ENCODE measurements around the gene USP40. TPM values are rescaled to one million over a fixed set of nuclear protein-coding genes. Genes with fewer than 3 reads are reported as not detected.

Gene USP40
- total and polyA plus RNA-seq, 2 experiments from 2014 or later, result 5.7 to 11.7 TPM

- TF ChIP-seq ZNF462 (CRISPR knock-in tag; IDR thresholded peaks at IDR 0.05), result no peak
- no peak for TF ChIP-seq ZNF331 (CRISPR knock-in tag; IDR thresholded peaks at IDR 0.05; ENCODE audit: low read depth)
- TF ChIP-seq ZNF114 (CRISPR knock-in tag; IDR thresholded peaks at IDR 0.05), result no peak
- no peak for TF ChIP-seq STAT1 (IDR thresholded peaks at IDR 0.05; ENCODE audit: unreplicated experiment)
These were observed 129.7 kb downstream of the USP40 start (continued) for GRCh38 chr2:233436691-233437438.

GRCh38 chr2:233436191-233436581, 130.4 kb downstream of the USP40 start:
- DNase-seq (ENCODE audit: low spot score) (no peak), ATAC-seq (no peak)
- TF ChIP-seq EZH2 (IDR thresholded peaks at IDR 0.05; ENCODE audit: low read depth, unreplicated experiment) (no peak), CREB1 (CRISPR knock-in tag; IDR thresholded peaks at IDR 0.05; ENCODE audit: low read depth) (no peak), EZH2phosphoT487 (IDR thresholded peaks at IDR 0.05; ENCODE audit: unreplicated experiment) (no peak)
- Histone ChIP-seq H3K4me2 (no peak overlapping the region), H3K4me3 (no peak overlapping the region), H3K79me2 (replicated peaks; ENCODE audit: insufficient read depth) (no peaks in the 10 kb centered on the region), H3F3A (replicated peaks; ENCODE audit: low read depth) (no peaks in the 10 kb centered on the region), H2AFZ (no peak overlapping the region), H3K4me1 (ENCODE audit: insufficient read depth) (no peaks in the 10 kb centered on the region), H3K27ac (ENCODE audit: low read depth) (no peak overlapping the region), H3K36me3 (ENCODE audit: insufficient read depth) (no peaks in the 10 kb centered on the region), H3K27me3 (ENCODE audit: insufficient read depth) (no peaks in the 10 kb centered on the region), H4K20me1 (replicated peaks; ENCODE audit: insufficient read depth) (no peaks in the 10 kb centered on the region; the same call in 1 of the 2 replicates), H3K9me2 (ENCODE audit: insufficient read depth) (0 out of 2 replicates have a peak, but pooled peaks cover 4% of the 10 kb centered on the region)
- Mint-ChIP-seq H3K9me3 (no peaks in the 10 kb centered on the region; the same call in 2 of the 3 replicates), H3K4me1 (no peaks in the 10 kb centered on the region), H3K27ac (no peak overlapping the region), H3K27me3 (ENCODE audit: insufficient read depth, low read depth, poor library complexity) (peaks cover 4% of the 10 kb centered on the region), H3K36me3 (ENCODE audit: low read depth) (peaks cover 6% of the 10 kb centered on the region; the same call in 2 of the 3 replicates), H3K4me3 (no peak overlapping the region)

All from GM23338 (cell line).